ENCODE data around the gene GANAB.

DNA sequence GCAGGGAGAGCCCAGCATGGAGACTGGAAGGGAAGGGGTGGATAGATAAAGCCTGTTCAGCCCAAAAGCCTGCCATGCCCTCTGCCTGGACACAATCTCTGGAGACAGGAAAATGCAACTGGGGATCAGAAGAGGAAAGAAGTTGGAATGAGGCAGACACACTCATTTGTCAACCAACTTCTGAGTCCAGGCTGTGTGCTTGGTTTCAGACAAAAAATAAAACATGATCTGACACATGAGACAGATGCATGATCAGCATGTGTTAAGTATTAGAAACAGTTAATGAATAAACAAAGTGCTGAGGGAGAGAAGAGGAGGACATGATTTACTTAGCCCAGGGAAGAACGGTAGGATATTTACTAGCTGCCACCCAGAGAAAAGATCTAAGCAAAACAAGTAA, 42.1 kb upstream of the GANAB start:
- TF ChIP-seq CTCF (IDR thresholded peaks at IDR 0.05) (no peak), POLR2A (IDR thresholded peaks at IDR 0.05) (no peak)
